Sigmoid colon (tissue), 3 donors: ENCODE measurements around the gene GPR157.

Experiments
- POLR2A ChIP-seq, 2 donors: fragments of 450-650 bp; IDR thresholded peaks; one replicate each; pipeline ENCODE4 v1.6.1; 2016; ENCODE audit warnings: antibody characterized with exemption in 2 of 2, mild to moderate bottlenecking in 2 of 2, moderate library complexity in 2 of 2
- TF ChIP-seq, protein P1 (sequence below), 4 experiments: fragments of 450-650 bp in 3 of 4; fragments of 200-600 bp in 1 of 4; IDR thresholded peaks; one replicate each; pipeline ENCODE4 v1.5.1; 2016 to 2019; ENCODE audit warnings: antibody characterized with exemption in 4 of 4, mild to moderate bottlenecking in 3 of 4, moderate library complexity in 2 of 4

- TF ChIP-seq, protein P1, sequence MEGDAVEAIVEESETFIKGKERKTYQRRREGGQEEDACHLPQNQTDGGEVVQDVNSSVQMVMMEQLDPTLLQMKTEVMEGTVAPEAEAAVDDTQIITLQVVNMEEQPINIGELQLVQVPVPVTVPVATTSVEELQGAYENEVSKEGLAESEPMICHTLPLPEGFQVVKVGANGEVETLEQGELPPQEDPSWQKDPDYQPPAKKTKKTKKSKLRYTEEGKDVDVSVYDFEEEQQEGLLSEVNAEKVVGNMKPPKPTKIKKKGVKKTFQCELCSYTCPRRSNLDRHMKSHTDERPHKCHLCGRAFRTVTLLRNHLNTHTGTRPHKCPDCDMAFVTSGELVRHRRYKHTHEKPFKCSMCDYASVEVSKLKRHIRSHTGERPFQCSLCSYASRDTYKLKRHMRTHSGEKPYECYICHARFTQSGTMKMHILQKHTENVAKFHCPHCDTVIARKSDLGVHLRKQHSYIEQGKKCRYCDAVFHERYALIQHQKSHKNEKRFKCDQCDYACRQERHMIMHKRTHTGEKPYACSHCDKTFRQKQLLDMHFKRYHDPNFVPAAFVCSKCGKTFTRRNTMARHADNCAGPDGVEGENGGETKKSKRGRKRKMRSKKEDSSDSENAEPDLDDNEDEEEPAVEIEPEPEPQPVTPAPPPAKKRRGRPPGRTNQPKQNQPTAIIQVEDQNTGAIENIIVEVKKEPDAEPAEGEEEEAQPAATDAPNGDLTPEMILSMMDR (IDR thresholded peaks at IDR 0.05) = no peak
- no peak for TF ChIP-seq POLR2A (IDR thresholded peaks at IDR 0.05)
These were observed 9.2 kb downstream of the GPR157 start for GRCh38 chr1:9119745-9120144.
